Endodermal cell (in vitro differentiated cells): ENCODE measurements around the gene CACNA1A. TPM values are rescaled to one million over a fixed set of nuclear protein-coding genes. Genes with fewer than 3 reads are reported as not detected.

Source experiments
- DNase-seq: peaks from one replicate; pipeline ENCODE4 v3.0.0-alpha.2; 2017
- H3K27ac ChIP-seq: 2 replicates; pipeline ENCODE4 v1.5.1; 2013; ENCODE audit warnings: mild to moderate bottlenecking, low read depth, low read length, moderate library complexity
- H3K27me3 ChIP-seq: 2 replicates; pipeline ENCODE4 v1.6.1; 2013; ENCODE audit warnings: mild to moderate bottlenecking, low read length, moderate library complexity; ENCODE audit not compliant: insufficient read depth, control insufficient read depth, poor library complexity, severe bottlenecking
- H3K36me3 ChIP-seq: 2 replicates; pipeline ENCODE4 v1.7.0; 2013; ENCODE audit warnings: mild to moderate bottlenecking, low read length, moderate library complexity; ENCODE audit not compliant: control insufficient read depth, insufficient read depth
- H3K4me1 ChIP-seq: one replicate; pipeline ENCODE4 v1.7.0; 2013; ENCODE audit warnings: low read length; ENCODE audit not compliant: control insufficient read depth, insufficient read depth
- H3K4me3 ChIP-seq: 2 replicates; pipeline ENCODE4 v1.5.1; 2013; ENCODE audit warnings: mild to moderate bottlenecking, low read length, moderate library complexity
- H3K9ac ChIP-seq: 2 replicates; pipeline ENCODE4 v1.6.1; 2013; ENCODE audit warnings: mild to moderate bottlenecking, low read length, moderate library complexity; ENCODE audit not compliant: poor library complexity, severe bottlenecking; ENCODE audit errors: extremely low read depth
- H3K9me3 ChIP-seq: 2 replicates; pipeline ENCODE4 v1.6.1; 2013; ENCODE audit warnings: mild to moderate bottlenecking, low read length, moderate library complexity; ENCODE audit not compliant: control insufficient read depth
- H3K27ac Mint-ChIP-seq: 2 replicates; pipeline ENCODE4 v1.8.0; 2020; ENCODE audit warnings: mixed read lengths
- H3K27me3 Mint-ChIP-seq: 2 replicates; pipeline ENCODE4 v1.8.0; 2021; ENCODE audit warnings: mild to moderate bottlenecking, mixed read lengths; ENCODE audit not compliant: insufficient read depth
- H3K36me3 Mint-ChIP-seq: 2 replicates; pipeline ENCODE4 v1.8.0; 2020; ENCODE audit warnings: low read depth, mixed read lengths
- H3K4me1 Mint-ChIP-seq: 2 replicates; pipeline ENCODE4 v1.8.0; 2020; ENCODE audit warnings: mixed read lengths
- H3K4me3 Mint-ChIP-seq: 2 replicates; pipeline ENCODE4 v1.8.0; 2020; ENCODE audit warnings: mild to moderate bottlenecking, moderate library complexity, mixed read lengths
- H3K9me3 Mint-ChIP-seq: 2 replicates; pipeline ENCODE4 v1.8.0; 2020; ENCODE audit warnings: mild to moderate bottlenecking, mixed read lengths
- WGBS, 2 experiments: methylation state at CpG; one replicate each; pipeline versions ENCODE4 v1.1.5 to v1.1.7; 2013; ENCODE audit warnings: missing lambda C conversion rate in 2 of 2, mixed read lengths in 1 of 2; ENCODE audit not compliant: insufficient coverage in 1 of 2, insufficient read length in 1 of 2; 5-methylcytosine and 5-hydroxymethylcytosine counted together
- total RNA-seq, 2 donors: library from RNA; stranded (reverse); fragmentation: NEBNext Ultra II Directional in 1 of 2; extraction: Animal tissue kit (Norgen Biotek cat#: 25700) in 1 of 2; gene quantifications; 2 replicates in 1 of 2; 3 replicates in 1 of 2; pipeline ENCODE4 v1.2.1, GENCODE V29; 2021
- TF ChIP-seq, protein P1 (sequence below): fragments of 200-600 bp; sonication (generic); conservative IDR thresholded peaks from 2 replicates; pipeline ENCODE4 v1.5.0; 2021; ENCODE audit warnings: antibody characterized with exemption, mild to moderate bottlenecking

CACNA1A gene
- total RNA-seq, 2 donors from 2014 or later, result 8.0 to 10.6 TPM

- H3K4me3 ChIP-seq, result no peak overlapping the region
- Mint-ChIP-seq H3K4me1 (no peaks in the 10 kb centered on the region), H3K4me3 (no peak overlapping the region), H3K9me3 (peaks cover 8% of the 10 kb centered on the region), H3K36me3 (no peaks in the 10 kb centered on the region), H3K27ac (no peak overlapping the region), H3K27me3 (no peaks in the 10 kb centered on the region)
- H3K9ac ChIP-seq, result no peak overlapping the region
- no peaks in the 10 kb centered on the region for H3K27me3 ChIP-seq
- TF ChIP-seq, protein P1, sequence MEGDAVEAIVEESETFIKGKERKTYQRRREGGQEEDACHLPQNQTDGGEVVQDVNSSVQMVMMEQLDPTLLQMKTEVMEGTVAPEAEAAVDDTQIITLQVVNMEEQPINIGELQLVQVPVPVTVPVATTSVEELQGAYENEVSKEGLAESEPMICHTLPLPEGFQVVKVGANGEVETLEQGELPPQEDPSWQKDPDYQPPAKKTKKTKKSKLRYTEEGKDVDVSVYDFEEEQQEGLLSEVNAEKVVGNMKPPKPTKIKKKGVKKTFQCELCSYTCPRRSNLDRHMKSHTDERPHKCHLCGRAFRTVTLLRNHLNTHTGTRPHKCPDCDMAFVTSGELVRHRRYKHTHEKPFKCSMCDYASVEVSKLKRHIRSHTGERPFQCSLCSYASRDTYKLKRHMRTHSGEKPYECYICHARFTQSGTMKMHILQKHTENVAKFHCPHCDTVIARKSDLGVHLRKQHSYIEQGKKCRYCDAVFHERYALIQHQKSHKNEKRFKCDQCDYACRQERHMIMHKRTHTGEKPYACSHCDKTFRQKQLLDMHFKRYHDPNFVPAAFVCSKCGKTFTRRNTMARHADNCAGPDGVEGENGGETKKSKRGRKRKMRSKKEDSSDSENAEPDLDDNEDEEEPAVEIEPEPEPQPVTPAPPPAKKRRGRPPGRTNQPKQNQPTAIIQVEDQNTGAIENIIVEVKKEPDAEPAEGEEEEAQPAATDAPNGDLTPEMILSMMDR, result no peak
- H3K4me1 ChIP-seq, result no peaks in the 10 kb centered on the region
- no peak overlapping the region for H3K27ac ChIP-seq
- WGBS, 2 experiments, result 83 to 90% methylated on average over 2 to 5 of the region's 5 CpGs
- peaks cover 8% of the 10 kb centered on the region for H3K9me3 ChIP-seq
- DNase-seq, result no peak
- H3K36me3 ChIP-seq, result no peaks in the 10 kb centered on the region
These were observed 23.1 kb downstream of the CACNA1A start for GRCh38 chr19:13483215-13483614.

DNA sequence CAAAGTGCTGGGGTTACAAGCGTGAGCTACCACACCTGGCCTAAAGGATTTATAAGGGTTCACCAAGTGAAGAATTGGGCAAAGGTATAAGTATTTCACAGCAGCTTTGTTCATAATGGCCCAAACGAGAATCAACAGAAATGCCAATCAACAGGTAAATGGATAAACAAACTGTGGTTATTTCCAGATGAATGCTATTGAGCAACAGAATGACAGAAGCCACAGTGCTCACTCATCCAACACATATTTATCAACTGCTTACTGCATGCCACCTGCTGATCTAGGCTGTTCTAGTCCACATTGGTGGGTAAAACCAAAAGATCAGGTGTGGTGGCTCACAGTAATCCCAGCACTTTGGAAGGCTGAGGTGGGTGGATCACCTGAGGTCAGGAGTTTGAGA, 27.7 kb downstream of the CACNA1A start:
- Histone ChIP-seq H3K9me3 (peaks cover 21% of the 10 kb centered on the region), H3K4me3 (no peak overlapping the region), H3K27me3 (no peaks in the 10 kb centered on the region), H3K9ac (no peak overlapping the region), H3K27ac (no peak overlapping the region), H3K4me1 (no peaks in the 10 kb centered on the region), H3K36me3 (no peaks in the 10 kb centered on the region)
- no peaks in the 10 kb centered on the region for H3K36me3 Mint-ChIP-seq
- DNase-seq, result no peak
- H3K27me3 Mint-ChIP-seq, result no peaks in the 10 kb centered on the region
- TF ChIP-seq, protein P1, result no peak
- no peak overlapping the region for H3K4me3 Mint-ChIP-seq
- peaks cover 36% of the 10 kb centered on the region for H3K9me3 Mint-ChIP-seq
- H3K27ac Mint-ChIP-seq, result no peak overlapping the region
- no peaks in the 10 kb centered on the region for H3K4me1 Mint-ChIP-seq
- WGBS, 2 experiments, result 93 to 94% methylated on average over 2 of the region's 2 CpGs

DNA sequence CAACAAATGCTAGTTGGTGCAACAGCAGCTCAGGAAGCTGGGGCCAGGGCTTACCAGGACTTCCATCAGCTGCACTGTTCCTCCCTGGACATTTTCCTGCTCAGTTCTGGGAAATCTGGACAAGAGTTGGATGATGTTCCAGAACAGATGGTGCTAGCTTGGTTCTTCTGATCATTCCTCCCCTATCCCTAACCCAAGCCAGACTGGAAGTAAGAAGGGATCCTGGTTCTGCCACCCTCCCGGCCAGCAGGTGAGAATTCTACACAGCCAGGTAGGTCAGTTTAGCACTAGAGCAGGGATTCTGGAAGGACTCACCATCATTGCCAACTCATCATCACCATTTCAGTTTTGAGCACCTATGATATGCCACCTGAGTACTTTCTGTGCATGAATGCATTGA, 30.2 kb downstream of the CACNA1A start:
- Mint-ChIP-seq H3K9me3 (peaks cover 30% of the 10 kb centered on the region), H3K27ac (no peak overlapping the region), H3K4me3 (no peak overlapping the region), H3K4me1 (no peaks in the 10 kb centered on the region), H3K27me3 (peaks cover 4% of the 10 kb centered on the region), H3K36me3 (no peaks in the 10 kb centered on the region)
- Histone ChIP-seq H3K36me3 (no peaks in the 10 kb centered on the region), H3K9ac (no peak overlapping the region), H3K9me3 (peaks cover 14% of the 10 kb centered on the region), H3K27me3 (peaks cover 6% of the 10 kb centered on the region), H3K4me1 (no peaks in the 10 kb centered on the region), H3K27ac (no peak overlapping the region), H3K4me3 (no peak overlapping the region)
- no peak for DNase-seq
- TF ChIP-seq, protein P1, result no peak
- 84% methylated on average over 1 of the region's 1 CpG; no CpG with 5 or more reads in 1 of the 2 experiments for WGBS, 2 experiments
